Neuronal stem cell (in vitro differentiated cells): ENCODE measurements around the gene PRPF6.

Source experiments
- DNase-seq: peaks from one replicate; pipeline ENCODE4 v3.0.0-alpha.2; 2013; ENCODE audit warnings: low spot score
- H2AFZ ChIP-seq: one replicate; pipeline ENCODE4 v1.6.1; 2013; ENCODE audit warnings: mild to moderate bottlenecking, low read length, inconsistent platforms
- H2AK5ac ChIP-seq: 2 replicates; pipeline ENCODE4 v1.6.1; 2013; ENCODE audit warnings: low read depth, mild to moderate bottlenecking, inconsistent platforms, low read length, moderate library complexity, mixed read lengths
- H2BK120ac ChIP-seq: 2 replicates; pipeline ENCODE4 v1.6.1; 2013; ENCODE audit warnings: low read depth, mild to moderate bottlenecking, inconsistent platforms, low read length, moderate library complexity, mixed read lengths
- H2BK12ac ChIP-seq: one replicate; pipeline ENCODE4 v1.6.1; 2013; ENCODE audit warnings: low read length, inconsistent platforms
- H2BK15ac ChIP-seq: 2 replicates; pipeline ENCODE4 v1.6.1; 2013; ENCODE audit warnings: mild to moderate bottlenecking, low read length, inconsistent platforms, mixed read lengths
- H2BK5ac ChIP-seq: one replicate; pipeline ENCODE4 v1.6.1; 2013; ENCODE audit warnings: inconsistent platforms, mild to moderate bottlenecking, low read length, moderate library complexity
- H3K14ac ChIP-seq: one replicate; pipeline ENCODE4 v1.6.1; 2013; ENCODE audit warnings: low read length, inconsistent platforms
- H3K18ac ChIP-seq: 2 replicates; pipeline ENCODE4 v1.6.1; 2013; ENCODE audit warnings: low read length, inconsistent platforms
- H3K23ac ChIP-seq: 2 replicates; pipeline ENCODE4 v1.6.1; 2013; ENCODE audit warnings: low read depth, mild to moderate bottlenecking, mixed read lengths, low read length, inconsistent platforms; ENCODE audit not compliant: poor library complexity
- H3K27ac ChIP-seq: replicated peaks from 3 replicates; pipeline ENCODE4 v1.5.1; 2013; ENCODE audit warnings: low read length, inconsistent platforms
- H3K27me3 ChIP-seq, 3 experiments: 2 replicates each; pipeline ENCODE4 v1.6.1; 2013; ENCODE audit warnings: low read length in 3 of 3, mild to moderate bottlenecking in 2 of 3, inconsistent platforms in 1 of 3, low read depth in 1 of 3, mixed read lengths in 1 of 3, moderate library complexity in 1 of 3; ENCODE audit not compliant: control insufficient read depth in 3 of 3, insufficient read depth in 3 of 3
- H3K36me3 ChIP-seq, 2 donors: replicated peaks in 1 of 2; 2 replicates each; pipeline ENCODE4 v1.6.1; 2013; ENCODE audit warnings: low read length in 2 of 2; ENCODE audit not compliant: control insufficient read depth in 2 of 2, insufficient read depth in 2 of 2
- H3K4ac ChIP-seq: 2 replicates; pipeline ENCODE4 v1.6.1; 2013; ENCODE audit warnings: inconsistent platforms, mild to moderate bottlenecking, low read length, moderate library complexity
- H3K4me1 ChIP-seq, 2 donors: 1 replicate in 1 of 2; 2 replicates in 1 of 2; pipeline ENCODE4 v1.6.1; 2013; ENCODE audit warnings: low read length in 2 of 2, low read depth in 1 of 2; ENCODE audit not compliant: control insufficient read depth in 2 of 2, insufficient read depth in 1 of 2
- H3K4me2 ChIP-seq: one replicate; pipeline ENCODE4 v1.6.1; 2013; ENCODE audit warnings: mild to moderate bottlenecking, low read length, inconsistent platforms; ENCODE audit not compliant: insufficient read depth, poor library complexity, severe bottlenecking
- H3K4me3 ChIP-seq, 2 donors: 2 replicates each; pipeline ENCODE4 v1.5.1; 2013; ENCODE audit warnings: low read length in 2 of 2, mild to moderate bottlenecking in 2 of 2, inconsistent platforms in 1 of 2, moderate library complexity in 1 of 2
- H3K79me1 ChIP-seq: one replicate; pipeline ENCODE4 v1.6.1; 2013; ENCODE audit warnings: low read depth, mild to moderate bottlenecking, inconsistent platforms, low read length, moderate library complexity
- H3K9ac ChIP-seq: one replicate; pipeline ENCODE4 v1.6.1; 2013; ENCODE audit warnings: mild to moderate bottlenecking, low read depth, low read length, inconsistent platforms; ENCODE audit not compliant: poor library complexity
- H3K9me3 ChIP-seq, 2 donors: replicated peaks in 1 of 2; 2 replicates each; pipeline versions ENCODE3 to v1.6.1; 2013; ENCODE audit warnings: low read length in 2 of 2, mild to moderate bottlenecking in 2 of 2, inconsistent platforms in 1 of 2, low read depth in 1 of 2, mixed read lengths in 1 of 2, moderate library complexity in 1 of 2; ENCODE audit not compliant: control insufficient read depth in 2 of 2, insufficient read depth in 1 of 2
- H4K8ac ChIP-seq: one replicate; pipeline ENCODE4 v1.6.1; 2013; ENCODE audit warnings: low read depth, mild to moderate bottlenecking, inconsistent platforms, low read length, moderate library complexity
- H4K91ac ChIP-seq: one replicate; pipeline ENCODE4 v1.6.1; 2013; ENCODE audit warnings: low read length, low read depth, mild to moderate bottlenecking, inconsistent platforms; ENCODE audit not compliant: poor library complexity
- WGBS, 2 donors: extraction: QIAGEN DNeasy Blood & Tissue Kit; methylation state at CpG; one replicate each; pipeline ENCODE4 v1.1.7; 2013; ENCODE audit warnings: missing lambda C conversion rate in 2 of 2, mixed read lengths in 1 of 2; ENCODE audit not compliant: insufficient read length in 2 of 2, insufficient replicate concordance in 1 of 2; ENCODE audit errors: extremely low coverage in 2 of 2; 5-methylcytosine and 5-hydroxymethylcytosine counted together

Gene PRPF6

DNA sequence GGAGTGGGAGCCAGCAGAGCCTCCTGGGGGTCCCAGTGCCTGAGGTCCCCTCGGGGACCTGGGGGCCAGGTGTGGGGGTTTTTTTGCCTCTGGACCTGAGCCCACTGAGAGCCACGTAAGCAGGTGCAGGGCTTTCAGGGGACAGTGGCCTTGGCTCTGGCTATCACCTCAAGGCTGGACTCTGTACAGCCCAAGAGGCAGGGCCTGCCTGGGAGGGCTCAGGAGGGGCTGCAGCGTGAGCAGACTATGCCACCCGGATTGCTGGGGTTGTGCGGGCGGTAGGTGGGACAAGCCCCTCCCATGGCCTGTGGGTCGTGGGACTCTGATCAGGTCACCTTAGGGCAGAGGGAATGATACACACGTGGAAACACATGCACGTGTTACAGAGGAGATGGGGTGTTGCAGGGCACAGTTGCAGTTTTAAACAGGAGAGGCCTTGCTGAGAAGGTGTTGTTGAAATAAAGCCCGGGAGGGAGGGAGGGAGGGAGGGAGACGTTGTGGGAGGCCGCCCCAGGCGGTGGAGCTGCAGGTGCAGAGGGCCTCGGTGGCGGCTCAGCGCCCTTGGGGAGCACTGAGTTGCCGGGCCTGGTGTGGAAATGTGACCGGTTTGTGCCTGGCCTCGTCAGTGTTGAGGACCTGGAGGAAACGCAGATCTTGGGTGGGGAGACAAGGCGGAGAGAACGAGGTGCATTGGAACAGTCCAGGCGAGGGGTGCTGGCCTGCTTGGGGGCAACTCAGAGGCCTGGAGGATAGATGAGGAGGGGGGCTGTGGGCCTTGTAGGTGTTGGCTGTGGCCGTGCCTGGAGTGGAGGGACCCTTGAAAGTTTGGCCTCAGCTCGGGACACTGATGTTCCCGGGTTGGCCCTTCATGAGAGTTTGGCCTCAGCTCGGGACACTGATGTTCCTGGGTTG is 84.4 kb downstream of the PRPF6 start:
- Histone ChIP-seq H4K91ac (no peak overlapping the region), H4K8ac (no peak overlapping the region), H3K36me3 (peaks cover 5 to 6% of the 10 kb centered on the region in 2 donors), H3K4me2 (no peak overlapping the region), H3K27me3 (no peaks in the 10 kb centered on the region), H3K79me1 (peaks cover 9% of the 10 kb centered on the region), H3K18ac (no peak overlapping the region), H3K4me3 (no peak overlapping the region), H2AFZ (no peak overlapping the region), H3K4ac (no peak overlapping the region), H3K23ac (peak overlapping the region; percentile 34), H2BK12ac (no peak overlapping the region), H2AK5ac (peak overlapping the region; percentile 10), H2BK5ac (no peak overlapping the region), H3K14ac (no peak overlapping the region), H2BK120ac (no peak overlapping the region), H3K9me3 (no peaks in the 10 kb centered on the region), H3K27ac (no peak overlapping the region), H3K9ac (no peak overlapping the region), H2BK15ac (no peak overlapping the region), H3K4me1 (peaks cover 17 to 22% of the 10 kb centered on the region in 2 donors)
- no CpG with 5 or more reads among the region's 27 CpGs for WGBS, 2 donors
- no peak for DNase-seq

DNA sequence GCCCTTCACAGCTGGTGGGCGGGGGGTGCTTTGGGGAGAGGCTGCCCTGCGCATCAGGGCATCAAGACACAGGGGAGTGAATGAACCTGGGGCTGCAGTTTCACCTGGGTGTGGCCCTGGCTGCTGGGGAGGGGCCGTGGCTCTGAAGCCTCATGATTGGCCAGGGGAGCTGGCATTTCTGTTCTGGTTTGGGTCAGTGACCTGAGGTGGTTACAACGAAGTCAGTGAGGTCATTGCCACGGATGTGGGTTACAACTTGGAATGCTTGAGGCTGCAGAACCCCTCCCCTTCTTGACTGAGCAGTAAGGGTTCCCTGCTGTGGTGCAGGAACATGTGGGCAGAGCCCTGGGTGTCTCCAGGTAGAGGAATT is 85.0 kb downstream of the PRPF6 start:
- Histone ChIP-seq H3K4me3 (no peak overlapping the region), H4K91ac (no peak overlapping the region), H3K79me1 (peaks cover 9% of the 10 kb centered on the region), H3K36me3 (peaks cover 6 to 9% of the 10 kb centered on the region in 2 donors), H2BK15ac (no peak overlapping the region), H3K27ac (no peak overlapping the region), H3K14ac (no peak overlapping the region), H3K23ac (peak overlapping the region; percentile 34), H3K9me3 (no peaks in the 10 kb centered on the region), H2BK5ac (no peak overlapping the region), H2AK5ac (peak overlapping the region; percentile 10), H3K4me1 (peaks cover 17 to 22% of the 10 kb centered on the region in 2 donors), H2AFZ (no peak overlapping the region), H3K27me3 (no peaks in the 10 kb centered on the region), H2BK12ac (no peak overlapping the region), H3K4me2 (no peak overlapping the region), H4K8ac (no peak overlapping the region), H3K4ac (no peak overlapping the region), H3K9ac (no peak overlapping the region), H3K18ac (no peak overlapping the region), H2BK120ac (no peak overlapping the region)
- WGBS, 2 donors, result no CpG with 5 or more reads among the region's 5 CpGs
- DNase-seq, result no peak

DNA sequence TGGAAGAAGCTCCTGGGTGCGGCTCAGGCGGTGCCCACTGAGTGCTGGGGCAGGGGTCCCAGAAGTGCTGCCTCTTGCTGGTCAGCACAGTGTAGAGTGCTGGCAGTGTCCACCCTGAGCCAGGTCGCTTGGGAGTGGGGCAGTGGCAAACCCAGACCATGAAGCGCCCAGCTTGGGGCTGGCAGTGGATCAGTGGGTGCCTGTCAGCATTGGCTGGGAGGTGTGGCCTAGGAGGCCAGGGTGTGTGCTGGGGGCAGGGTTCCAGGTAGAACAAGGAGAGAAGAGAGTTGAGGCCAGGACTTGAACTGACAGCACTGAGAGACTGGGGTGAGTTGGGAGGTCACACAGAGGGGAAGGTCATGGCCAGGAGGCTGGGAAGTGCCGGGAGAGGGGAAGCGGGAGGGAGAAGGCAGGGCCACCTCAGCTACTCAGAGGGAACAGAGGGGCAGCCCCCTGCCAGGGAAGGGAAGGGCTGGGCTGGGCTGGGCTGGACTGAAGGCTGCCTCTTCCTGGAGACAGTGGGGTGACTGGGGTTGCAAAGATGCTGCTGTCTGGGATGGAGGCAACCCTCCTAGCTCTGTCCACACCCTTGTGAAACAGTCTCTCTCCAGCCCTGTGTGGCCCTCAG is 86.2 kb downstream of the PRPF6 start:
- Histone ChIP-seq H3K4me2 (no peak overlapping the region), H3K4ac (no peak overlapping the region), H2BK12ac (peak overlapping the region; percentile 7), H3K36me3 (peaks cover 10 to 17% of the 10 kb centered on the region in 2 donors), H3K14ac (no peak overlapping the region), H3K9me3 (no peaks in the 10 kb centered on the region), H2BK15ac (no peak overlapping the region), H3K4me3 (no peak overlapping the region), H2BK5ac (no peak overlapping the region), H2AK5ac (no peak overlapping the region), H3K4me1 (peaks cover 15 to 21% of the 10 kb centered on the region in 2 donors), H4K8ac (no peak overlapping the region), H4K91ac (no peak overlapping the region), H3K27me3 (no peaks in the 10 kb centered on the region), H3K27ac (no peak overlapping the region), H3K9ac (peak overlapping the region; percentile 9), H2AFZ (no peak overlapping the region), H3K23ac (no peak overlapping the region), H3K18ac (no peak overlapping the region), H2BK120ac (no peak overlapping the region), H3K79me1 (peaks cover 10% of the 10 kb centered on the region)
- no peak for DNase-seq
- WGBS, 2 donors, result no CpG with 5 or more reads among the region's 6 CpGs

DNA sequence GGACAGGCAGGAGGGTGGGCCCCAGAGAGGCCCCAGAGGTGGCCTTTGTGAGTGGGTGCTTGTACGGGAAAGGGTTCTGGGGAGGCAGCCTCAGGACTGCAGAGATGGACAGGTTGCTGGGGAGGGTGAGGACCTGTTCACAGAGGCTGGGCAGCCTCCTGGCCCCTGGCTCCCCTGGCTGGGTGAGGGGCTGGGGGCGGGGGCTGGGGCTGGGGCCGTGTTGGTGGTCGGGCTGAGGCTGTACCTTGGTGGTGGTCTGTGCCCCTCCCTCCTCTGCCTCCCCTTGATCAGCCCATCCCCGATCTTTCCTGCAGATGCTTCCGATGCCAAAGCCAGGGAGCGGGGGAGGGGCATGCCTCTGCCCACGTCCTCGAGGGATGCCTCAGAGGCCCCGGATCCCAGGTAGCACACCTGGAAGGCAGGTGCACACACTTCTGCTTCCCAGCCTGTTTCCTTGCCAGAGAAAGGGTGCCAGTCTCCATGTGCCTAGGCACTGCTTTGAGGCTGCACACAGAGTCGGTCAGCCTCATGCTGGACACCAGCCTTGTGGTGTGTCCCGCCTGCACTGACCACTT is 86.9 kb downstream of the PRPF6 start:
- H2BK12ac ChIP-seq, result no peak overlapping the region
- no peak overlapping the region for H3K27ac ChIP-seq
- no peak overlapping the region for H3K14ac ChIP-seq
- DNase-seq, result no peak
- H2AFZ ChIP-seq, result no peak overlapping the region
- peaks cover 12% of the 10 kb centered on the region for H3K79me1 ChIP-seq
- no peak overlapping the region for H3K9ac ChIP-seq
- WGBS, 2 donors, result no CpG with 5 or more reads among the region's 12 CpGs
- peak overlapping the region; percentile 73 for H3K23ac ChIP-seq
- no peak overlapping the region for H3K4me3 ChIP-seq
- H3K4me1 ChIP-seq, result peaks cover 11 to 17% of the 10 kb centered on the region in 2 donors
- H3K36me3 ChIP-seq, result peaks cover 14 to 20% of the 10 kb centered on the region in 2 donors
- no peak overlapping the region for H3K4ac ChIP-seq
- H3K27me3 ChIP-seq, result no peaks in the 10 kb centered on the region
- no peak overlapping the region for H2BK15ac ChIP-seq
- H3K18ac ChIP-seq, result peak overlapping the region; percentile 28
- no peak overlapping the region for H2AK5ac ChIP-seq
- no peak overlapping the region for H2BK5ac ChIP-seq
- no peak overlapping the region for H2BK120ac ChIP-seq
- H3K9me3 ChIP-seq, result no peaks in the 10 kb centered on the region
- no peak overlapping the region for H3K4me2 ChIP-seq
- no peak overlapping the region for H4K8ac ChIP-seq
- no peak overlapping the region for H4K91ac ChIP-seq
